ENCODE results near the gene SLC9A2.

- TF ChIP-seq EZH2 (IDR thresholded peaks at IDR 0.05) (no peak), POLR2AphosphoS5 (IDR thresholded peaks at IDR 0.05; ENCODE audit: borderline replicate concordance, low read depth, low read length) (no peak)
Observed at GRCh38 chr2:102594445-102595016, 24.8 kb upstream of the SLC9A2 start.

Data from SK-N-MC (cell line).